NB4 (cell line): ENCODE measurements around the gene TYW1B.
"Not testable (repeated sequence)": the region's sequence is repeated elsewhere in the genome, so short reads cannot be mapped to it uniquely, and the experiment has no call there.

ENCODE experiments used
- POLR2A ChIP-seq: IDR thresholded peaks from 2 replicates; pipeline ENCODE4 v1.6.1; 2011; ENCODE audit warnings: mild to moderate bottlenecking; ENCODE audit not compliant: insufficient read length; ENCODE audit errors: extremely low read depth
- TF ChIP-seq, protein P1 (sequence below): IDR thresholded peaks from one replicate; pipeline ENCODE4 v1.5.1; 2012; ENCODE audit warnings: low read depth, low read length
- TF ChIP-seq, protein P2 (sequence below): IDR thresholded peaks from 2 replicates; pipeline ENCODE4 v1.6.1; 2011; ENCODE audit warnings: low read depth, low read length

GRCh38 chr7:72843166-72843565 is 15.2 kb upstream of the TYW1B start:
- TF ChIP-seq, protein P1, sequence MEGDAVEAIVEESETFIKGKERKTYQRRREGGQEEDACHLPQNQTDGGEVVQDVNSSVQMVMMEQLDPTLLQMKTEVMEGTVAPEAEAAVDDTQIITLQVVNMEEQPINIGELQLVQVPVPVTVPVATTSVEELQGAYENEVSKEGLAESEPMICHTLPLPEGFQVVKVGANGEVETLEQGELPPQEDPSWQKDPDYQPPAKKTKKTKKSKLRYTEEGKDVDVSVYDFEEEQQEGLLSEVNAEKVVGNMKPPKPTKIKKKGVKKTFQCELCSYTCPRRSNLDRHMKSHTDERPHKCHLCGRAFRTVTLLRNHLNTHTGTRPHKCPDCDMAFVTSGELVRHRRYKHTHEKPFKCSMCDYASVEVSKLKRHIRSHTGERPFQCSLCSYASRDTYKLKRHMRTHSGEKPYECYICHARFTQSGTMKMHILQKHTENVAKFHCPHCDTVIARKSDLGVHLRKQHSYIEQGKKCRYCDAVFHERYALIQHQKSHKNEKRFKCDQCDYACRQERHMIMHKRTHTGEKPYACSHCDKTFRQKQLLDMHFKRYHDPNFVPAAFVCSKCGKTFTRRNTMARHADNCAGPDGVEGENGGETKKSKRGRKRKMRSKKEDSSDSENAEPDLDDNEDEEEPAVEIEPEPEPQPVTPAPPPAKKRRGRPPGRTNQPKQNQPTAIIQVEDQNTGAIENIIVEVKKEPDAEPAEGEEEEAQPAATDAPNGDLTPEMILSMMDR, result not testable (repeated sequence)
- not testable (repeated sequence) for TF ChIP-seq POLR2A
- TF ChIP-seq, protein P2, sequence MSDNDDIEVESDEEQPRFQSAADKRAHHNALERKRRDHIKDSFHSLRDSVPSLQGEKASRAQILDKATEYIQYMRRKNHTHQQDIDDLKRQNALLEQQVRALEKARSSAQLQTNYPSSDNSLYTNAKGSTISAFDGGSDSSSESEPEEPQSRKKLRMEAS, result not testable (repeated sequence)
